H1 (cell line): ENCODE measurements around the gene ARHGAP24. TPM values are rescaled to one million over a fixed set of nuclear protein-coding genes. Genes with fewer than 3 reads are reported as not detected.

ENCODE experiments used
- CTCF ChIA-PET: fragments of 300-600 bp; sonication (Branson Sonifier 250); formaldehyde crosslinking; loops from one replicate; lab custom pipeline; 2021; ENCODE audit not compliant: partially characterized antibody; lab: Charles Lee
- POLR2A ChIA-PET: fragments of 300-600 bp; sonication (Branson Sonifier 250); formaldehyde crosslinking; loops from one replicate; lab custom pipeline; 2021; ENCODE audit warnings: inconsistent platforms; ENCODE audit not compliant: partially characterized antibody; lab: Charles Lee
- DNase-seq, 2 experiments: peaks; one replicate each; pipeline versions ENCODE4 v3.0.0 to v3.0.0-alpha.2; 2010 to 2022; ENCODE audit warnings: low spot score in 2 of 2, low read depth in 1 of 2, mixed read lengths in 1 of 2
- FAIRE-seq: peaks from 2 replicates; lab custom pipeline; 2011; peaks lifted over from hg19 to GRCh38; lab: Jason Lieb, UNC
- H2AFZ ChIP-seq: 2 replicates; pipeline ENCODE4 v1.8.1; 2012; ENCODE audit warnings: low read length, inconsistent platforms
- H2AK5ac ChIP-seq: 2 replicates; pipeline ENCODE4 v1.6.1; 2013; ENCODE audit warnings: low read depth, low read length
- H2BK120ac ChIP-seq: replicated peaks from 2 replicates; pipeline ENCODE3; 2013; ENCODE audit warnings: low read depth, low read length, inconsistent platforms
- H2BK12ac ChIP-seq: 2 replicates; pipeline ENCODE4 v1.6.1; 2013; ENCODE audit warnings: low read depth, low read length
- H2BK15ac ChIP-seq: 2 replicates; pipeline ENCODE4 v1.6.1; 2013; ENCODE audit warnings: low read length
- H2BK20ac ChIP-seq: 2 replicates; pipeline ENCODE4 v1.6.1; 2013; ENCODE audit warnings: low read length
- H2BK5ac ChIP-seq: 2 replicates; pipeline ENCODE4 v1.6.1; 2013; ENCODE audit warnings: low read depth, low read length
- H3K14ac ChIP-seq: 2 replicates; pipeline ENCODE4 v1.6.1; 2013; ENCODE audit warnings: inconsistent platforms; ENCODE audit not compliant: insufficient read length
- H3K18ac ChIP-seq: 2 replicates; pipeline ENCODE4 v1.6.1; 2013; ENCODE audit warnings: low read length; ENCODE audit errors: extremely low read depth
- H3K23ac ChIP-seq: 2 replicates; pipeline ENCODE4 v1.6.1; 2013; ENCODE audit warnings: inconsistent platforms; ENCODE audit not compliant: insufficient read length
- H3K23me2 ChIP-seq: 2 replicates; pipeline ENCODE4 v1.6.1; 2013; ENCODE audit warnings: low read depth, low read length
- H3K27ac ChIP-seq: 2 replicates; pipeline ENCODE4 v1.6.1; 2011; ENCODE audit warnings: low read depth, low read length, inconsistent platforms
- H3K27me3 ChIP-seq, 4 experiments: replicated peaks in 1 of 4; 1 replicate in 1 of 4; 2 replicates in 3 of 4; pipeline versions ENCODE4 v1.6.1 to v1.8.1; 2011 to 2013; ENCODE audit warnings: low read length in 3 of 4, mild to moderate bottlenecking in 3 of 4, inconsistent platforms in 2 of 4, mixed read lengths in 2 of 4, moderate library complexity in 1 of 4; ENCODE audit not compliant: control insufficient read depth in 3 of 4, insufficient read depth in 3 of 4; ENCODE audit errors: extremely low read depth in 1 of 4
- H3K36me3 ChIP-seq, 4 experiments: 2 replicates each; pipeline versions ENCODE4 v1.6.1 to v1.8.1; 2011 to 2013; ENCODE audit warnings: mild to moderate bottlenecking in 4 of 4, low read length in 3 of 4, moderate library complexity in 2 of 4, control low read depth in 1 of 4, inconsistent platforms in 1 of 4; ENCODE audit not compliant: insufficient read depth in 4 of 4, control insufficient read depth in 2 of 4
- H3K4ac ChIP-seq: replicated peaks from 2 replicates; pipeline ENCODE3; 2013; ENCODE audit warnings: low read length, low read depth, mixed read lengths, inconsistent platforms; ENCODE audit not compliant: insufficient read length
- H3K4me1 ChIP-seq, 4 experiments: replicated peaks in 1 of 4; 1 replicate in 1 of 4; 2 replicates in 3 of 4; pipeline versions ENCODE4 v1.6.1 to v1.8.1; 2011 to 2013; ENCODE audit warnings: low read length in 3 of 4, inconsistent platforms in 2 of 4, mixed read lengths in 1 of 4; ENCODE audit not compliant: insufficient read depth in 4 of 4, control insufficient read depth in 3 of 4
- H3K4me2 ChIP-seq, 2 experiments: 2 replicates each; pipeline versions ENCODE4 v1.6.1 to v1.8.1; 2011 to 2013; ENCODE audit warnings: low read depth in 2 of 2, low read length in 2 of 2, control low read depth in 1 of 2, inconsistent platforms in 1 of 2, mild to moderate bottlenecking in 1 of 2; ENCODE audit not compliant: insufficient read depth in 1 of 2
- H3K4me3 ChIP-seq, 4 experiments: fragments of 200-600, 300-600 bp in 1 of 4; sonication (generic), shearing (Covaris generic), sonication (Bioruptor Twin) in 1 of 4; 2 replicates each; pipeline versions ENCODE4 v1.5.1 to v1.8.1; 2011 to 2016; ENCODE audit warnings: low read length in 4 of 4, low read depth in 3 of 4, control low read depth in 2 of 4, inconsistent platforms in 2 of 4, mild to moderate bottlenecking in 2 of 4, mixed read lengths in 1 of 4, moderate library complexity in 1 of 4; ENCODE audit not compliant: insufficient read depth in 2 of 4; ENCODE audit errors: extremely low read depth in 1 of 4
- H3K56ac ChIP-seq: replicated peaks from 2 replicates; pipeline ENCODE3; 2013; ENCODE audit warnings: low read depth, mild to moderate bottlenecking, mixed read lengths, low read length, inconsistent platforms; ENCODE audit not compliant: insufficient read length
- H3K79me1 ChIP-seq: 2 replicates; pipeline ENCODE4 v1.6.1; 2013; ENCODE audit warnings: low read depth, low read length, control low read depth
- H3K79me2 ChIP-seq, 2 experiments: 2 replicates each; pipeline versions ENCODE4 v1.6.1 to v1.8.1; 2012 to 2013; ENCODE audit warnings: low read length in 2 of 2, mild to moderate bottlenecking in 2 of 2, inconsistent platforms in 1 of 2; ENCODE audit not compliant: insufficient read depth in 2 of 2, control insufficient read depth in 1 of 2
- H3K9ac ChIP-seq, 4 experiments: replicated peaks in 1 of 4; 1 replicate in 1 of 4; 2 replicates in 3 of 4; pipeline versions ENCODE4 v1.6.1 to v1.8.1; 2011 to 2013; ENCODE audit warnings: low read depth in 3 of 4, low read length in 3 of 4, control low read depth in 2 of 4, mild to moderate bottlenecking in 2 of 4, moderate library complexity in 2 of 4, inconsistent platforms in 1 of 4; ENCODE audit errors: extremely low read depth in 1 of 4
- H3K9me3 ChIP-seq, 2 experiments: 2 replicates each; pipeline versions ENCODE4 v1.6.1 to v1.8.1; 2012 to 2013; ENCODE audit warnings: mild to moderate bottlenecking in 2 of 2, moderate library complexity in 2 of 2, control low read depth in 1 of 2, inconsistent platforms in 1 of 2, low read depth in 1 of 2, low read length in 1 of 2, mixed read lengths in 1 of 2; ENCODE audit not compliant: insufficient read depth in 2 of 2
- H4K20me1 ChIP-seq, 2 experiments: replicated peaks in 1 of 2; 2 replicates each; pipeline versions ENCODE3 to v1.8.1; 2011 to 2013; ENCODE audit warnings: inconsistent platforms in 2 of 2, low read length in 2 of 2, mild to moderate bottlenecking in 1 of 2; ENCODE audit not compliant: insufficient read depth in 2 of 2, control insufficient read depth in 1 of 2
- H4K5ac ChIP-seq: 2 replicates; pipeline ENCODE4 v1.6.1; 2013; ENCODE audit warnings: low read length, low read depth, mixed read lengths, inconsistent platforms; ENCODE audit not compliant: insufficient read length
- H4K8ac ChIP-seq: 2 replicates; pipeline ENCODE4 v1.8.0; 2013; ENCODE audit warnings: mild to moderate bottlenecking, moderate library complexity, low read length, inconsistent platforms; ENCODE audit not compliant: insufficient read depth; ENCODE audit errors: extremely low read depth
- H4K91ac ChIP-seq: replicated peaks from 2 replicates; pipeline ENCODE3; 2013; ENCODE audit warnings: low read length, mixed read lengths, inconsistent platforms; ENCODE audit not compliant: insufficient read length
- ATF3 ChIP-seq: IDR thresholded peaks from 2 replicates; pipeline ENCODE4 v1.6.1; 2011; ENCODE audit warnings: low read depth, mild to moderate bottlenecking, low read length; ENCODE audit not compliant: insufficient read depth
- KDM5A ChIP-seq: fragments of 200-600 bp; IDR thresholded peaks from 2 replicates; pipeline ENCODE4 v1.7.1; 2012; ENCODE audit warnings: mild to moderate bottlenecking, low read length, inconsistent platforms, mixed read lengths
- RFX5 ChIP-seq: IDR thresholded peaks from 2 replicates; pipeline ENCODE4 v1.6.1; 2011; ENCODE audit warnings: low read depth, low read length, improper control_type of control experiment, borderline replicate concordance
- ZNF274 ChIP-seq: IDR thresholded peaks from 2 replicates; pipeline ENCODE4 v1.7.0; 2012; ENCODE audit warnings: low read length, borderline replicate concordance; ENCODE audit errors: extremely low read depth
- WGBS, 2 experiments: shearing (Covaris generic) in 1 of 2; methylation state at CpG; one replicate each; pipeline versions ENCODE4 v1.1.6 to v1.1.7; 2013 to 2015; ENCODE audit warnings: low lambda C conversion rate in 2 of 2, mixed read lengths in 2 of 2, inconsistent platforms in 1 of 2, low coverage in 1 of 2, missing lambda C conversion rate in 1 of 2; ENCODE audit not compliant: insufficient replicate concordance in 2 of 2, insufficient coverage in 1 of 2, insufficient read length in 1 of 2; ENCODE audit errors: extremely low coverage in 1 of 2, missing lambda C conversion rate in 1 of 2; 5-methylcytosine and 5-hydroxymethylcytosine counted together
- polyA plus RNA-seq, 7 experiments: library from polyadenylated mRNA; depleted of rRNA in 3 of 7; stranded (reverse) in 5 of 7; unstranded in 2 of 7; fragments of >200 nt in 5 of 7; fragments of 200-250 nt in 2 of 7; gene quantifications; 1 replicate in 5 of 7; 2 replicates in 1 of 7; 4 replicates in 1 of 7; pipeline versions ENCODE4 v1.2.1 to v1.2.3, GENCODE V29; 2011 to 2013; ENCODE audit warnings: missing spikeins in 2 of 7, mixed read lengths in 2 of 7
- total RNA-seq: library from RNA; stranded (reverse); fragmentation: NEBNext Ultra II Directional; extraction: Animal tissue kit (Norgen Biotek cat#: 25700); gene quantifications from 2 replicates; pipeline ENCODE4 v1.2.1, GENCODE V29; 2021

Gene ARHGAP24
- total and polyA plus RNA-seq, 2 of the 8 experiments (the other 6 are each of a cell fraction or from before 2014, with no cell fraction given) = 0.08 to 0.50 TPM

GRCh38 chr4:85818700-85819099 lies 343.8 kb downstream of the ARHGAP24 start:
- Histone ChIP-seq H2AFZ (no peak overlapping the region), H3K4ac (no peak overlapping the region), H3K27me3 (no peaks in the 10 kb centered on the region), H3K4me2 (no peak overlapping the region), H3K14ac (no peak overlapping the region), H3K23ac (no peak overlapping the region), H3K4me1 (0 out of 7 replicates have a peak, but pooled peaks cover 0 to 4% (median 0%) of the 10 kb centered on the region in 4 experiments), H2BK12ac (no peak overlapping the region), H4K91ac (no peak overlapping the region), H3K9me3 (0 out of 4 replicates have a peak, but pooled peaks cover 0 to 3% of the 10 kb centered on the region in 2 experiments), H3K27ac (no peak overlapping the region), H2BK15ac (no peak overlapping the region), H4K20me1 (no peaks in the 10 kb centered on the region), H3K79me2 (no peaks in the 10 kb centered on the region), H2BK5ac (no peak overlapping the region), H4K5ac (no peak overlapping the region), H3K23me2 (no peaks in the 10 kb centered on the region), H2AK5ac (no peak overlapping the region), H3K18ac (no peak overlapping the region), H3K79me1 (no peaks in the 10 kb centered on the region), H3K9ac (no peak overlapping the region), H3K4me3 (no peak overlapping the region), H2BK120ac (no peak overlapping the region), H4K8ac (no peak overlapping the region), H2BK20ac (no peak overlapping the region), H3K36me3 (no peaks in the 10 kb centered on the region; a peak in 1 of 8 replicates), H3K56ac (no peak overlapping the region)
- POLR2A ChIA-PET = no interaction called here
- no peak for FAIRE-seq
- CTCF ChIA-PET = no interaction called here
- TF ChIP-seq ZNF274 = no peak
- TF ChIP-seq KDM5A = no peak
- no peak for TF ChIP-seq ATF3
- TF ChIP-seq RFX5 = no peak
- WGBS, 2 experiments = 82% methylated on average over 3 of the region's 3 CpGs; no CpG with 5 or more reads in 1 of the 2 experiments
- no peak for DNase-seq
